HG03280 (cell line): ENCODE results near the gene MOGAT2.

Source experiments
- ATAC-seq: cut with Tn5 transposase; IDR thresholded peaks from one replicate; pipeline ENCODE4 v1.9.1; 2021; ENCODE audit warnings: mild to moderate bottlenecking, moderate library complexity; ENCODE audit not compliant: unreplicated experiment

The MOGAT2 gene

DNA sequence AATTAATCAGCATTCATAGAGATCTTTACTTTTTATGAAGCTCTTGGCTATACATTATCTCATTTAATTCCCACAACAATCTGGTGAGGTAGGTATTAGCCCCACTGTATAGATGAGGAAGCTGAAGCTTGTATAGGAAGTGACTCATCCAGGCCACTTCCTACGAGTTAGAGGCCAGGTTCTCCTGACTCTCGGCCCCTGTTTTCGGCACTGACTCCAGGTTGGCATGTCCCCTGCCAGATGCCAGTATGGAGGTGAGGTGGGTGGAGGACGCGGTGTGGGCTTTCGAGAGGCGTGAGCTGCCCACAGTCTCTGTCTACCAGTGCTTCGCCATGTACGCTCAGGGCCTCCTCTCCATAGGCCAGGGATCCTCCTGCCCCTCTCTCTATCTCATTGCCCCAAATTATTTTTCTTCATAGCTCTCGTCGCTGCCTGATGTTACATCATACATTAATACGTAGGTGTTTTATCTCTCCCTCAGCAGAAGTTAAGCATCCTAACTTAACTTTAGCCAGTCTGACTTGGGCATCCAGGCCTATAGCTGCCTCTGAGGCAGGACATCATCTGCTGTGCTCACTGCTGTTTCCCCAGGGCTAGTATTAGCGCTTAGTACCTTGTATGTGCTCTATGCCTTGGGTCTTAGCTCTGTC is 59.9 kb downstream of the MOGAT2 start:
- no peak for ATAC-seq

DNA sequence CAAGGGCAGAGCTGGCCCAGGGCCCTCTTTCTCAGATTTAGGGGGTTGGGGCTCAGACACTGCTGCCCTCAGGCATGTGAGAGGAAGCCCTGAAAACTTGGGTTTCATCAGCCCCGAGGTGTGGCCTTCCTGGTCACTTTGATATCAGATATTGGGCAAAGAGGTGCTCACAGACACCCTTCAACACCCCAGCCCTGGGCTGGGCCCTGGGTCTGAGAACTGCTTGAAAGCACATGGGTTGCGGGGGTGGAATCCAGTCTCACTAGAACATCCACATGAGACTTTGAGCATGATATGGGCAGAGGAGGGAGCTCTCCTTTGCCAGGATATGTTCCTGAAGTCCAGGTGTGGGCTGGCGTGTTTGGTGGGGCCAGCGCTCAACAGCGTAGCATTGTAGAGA is 61.3 kb downstream of the MOGAT2 start:
- ATAC-seq: no peak

DNA sequence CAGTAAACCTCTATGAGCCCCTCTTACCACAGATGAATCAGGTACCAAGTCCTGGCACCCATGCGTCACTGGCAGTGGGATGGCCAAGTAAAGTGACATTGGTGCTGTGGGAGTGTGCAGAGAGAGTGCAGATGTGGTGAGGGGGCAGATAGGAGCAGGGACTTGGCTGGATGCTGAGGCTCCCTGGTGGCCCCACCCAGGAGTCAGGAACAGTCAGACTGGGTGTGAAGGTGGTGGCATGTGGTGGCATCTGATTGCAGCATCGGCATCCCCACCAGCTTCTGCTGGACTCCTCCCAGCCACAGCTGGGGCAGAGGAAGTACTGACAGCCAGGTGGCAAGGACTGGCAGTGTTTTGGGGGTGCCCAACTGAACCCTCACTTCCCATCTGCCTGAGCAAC is 62.3 kb downstream of the MOGAT2 start:
- no peak for ATAC-seq

DNA sequence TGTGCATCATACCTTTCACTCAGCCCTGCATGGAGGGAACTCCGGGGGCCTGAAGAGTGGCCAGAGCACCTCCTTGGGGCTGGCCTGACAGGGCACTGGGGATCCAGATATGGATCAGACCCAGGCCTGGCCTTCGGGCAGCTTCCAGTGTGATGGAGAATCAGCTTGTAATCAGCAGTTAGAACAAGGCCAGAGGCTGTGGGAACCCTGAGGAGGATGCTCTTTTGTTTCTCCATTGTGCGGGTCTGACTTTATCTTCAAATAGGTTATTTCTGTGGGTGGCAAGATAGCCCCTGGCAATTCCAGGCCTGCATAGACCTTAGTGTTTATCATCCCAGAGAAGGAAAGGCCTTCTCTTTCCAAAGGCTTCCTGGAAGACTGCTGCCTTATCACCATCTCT is 63.2 kb downstream of the MOGAT2 start:
- no peak for ATAC-seq

DNA sequence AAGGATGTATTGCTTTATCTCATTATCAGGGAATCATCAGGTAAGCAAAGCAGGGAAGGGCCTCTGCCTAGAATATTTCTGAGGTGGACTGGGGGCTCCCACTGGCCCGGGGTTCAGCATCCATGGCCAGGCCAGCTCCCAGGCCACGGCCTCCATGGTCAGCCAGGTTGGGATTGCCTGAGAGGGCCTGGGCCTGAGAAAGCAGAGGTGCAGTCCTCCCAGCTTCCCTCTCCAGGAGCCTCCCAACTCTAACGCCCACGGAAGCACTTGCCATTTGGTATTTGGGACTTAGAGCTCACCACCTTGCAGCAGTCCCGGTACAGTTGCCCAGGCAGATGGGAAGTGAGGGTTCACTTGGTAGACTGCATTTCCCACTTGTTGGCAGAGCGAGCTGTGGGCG is 63.7 kb downstream of the MOGAT2 start:
- ATAC-seq: no peak

DNA sequence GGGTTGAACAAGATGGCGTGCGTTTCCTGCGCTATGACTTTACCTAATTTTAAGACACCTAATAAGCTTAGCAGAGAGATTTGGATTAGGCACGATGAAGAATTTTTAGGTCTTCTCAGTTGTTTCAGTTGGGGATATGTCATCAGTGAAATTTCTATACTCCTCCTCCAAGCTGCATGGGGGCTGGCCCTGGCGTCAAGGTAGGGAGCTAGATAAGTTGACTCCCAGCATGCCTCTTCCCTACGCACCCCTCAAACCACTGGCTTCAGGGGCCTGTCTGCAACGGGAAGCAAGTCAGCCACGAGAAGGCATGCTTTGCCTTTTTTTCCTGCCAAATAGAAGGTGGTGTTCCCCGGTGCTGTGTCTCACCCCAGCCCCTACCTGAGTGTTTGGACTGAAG is 64.2 kb downstream of the MOGAT2 start:
- ATAC-seq: no peak
